HG02885 (cell line): ENCODE measurements around the gene SUPT16H.
"Not testable (repeated sequence)": the region's sequence is repeated elsewhere in the genome, so short reads cannot be mapped to it uniquely, and the experiment has no call there.

Experiments used
- ATAC-seq: cut with Tn5 transposase; IDR thresholded peaks from one replicate; pipeline ENCODE4 v1.9.1; 2021; ENCODE audit warnings: mild to moderate bottlenecking; ENCODE audit not compliant: unreplicated experiment, poor library complexity

Gene SUPT16H

DNA sequence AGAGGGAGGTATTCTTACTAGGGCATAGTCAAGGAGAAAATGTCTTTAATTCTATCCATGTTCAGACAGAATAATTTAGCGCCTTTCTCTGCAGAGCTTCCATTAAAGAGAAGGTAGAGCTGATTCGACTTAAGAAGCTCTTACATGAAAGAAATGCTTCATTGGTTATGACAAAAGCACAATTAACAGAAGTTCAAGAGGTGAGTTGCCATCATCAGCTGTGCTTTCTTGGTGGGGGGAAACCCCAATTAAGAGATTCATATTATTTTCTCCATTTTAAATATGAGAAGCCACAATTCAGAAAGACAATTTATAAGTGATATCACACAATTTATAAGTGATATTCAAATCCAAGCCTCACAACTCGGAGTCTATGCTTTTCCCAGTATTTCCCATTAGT, 76.2 kb downstream of the SUPT16H start:
- no peak for ATAC-seq

DNA sequence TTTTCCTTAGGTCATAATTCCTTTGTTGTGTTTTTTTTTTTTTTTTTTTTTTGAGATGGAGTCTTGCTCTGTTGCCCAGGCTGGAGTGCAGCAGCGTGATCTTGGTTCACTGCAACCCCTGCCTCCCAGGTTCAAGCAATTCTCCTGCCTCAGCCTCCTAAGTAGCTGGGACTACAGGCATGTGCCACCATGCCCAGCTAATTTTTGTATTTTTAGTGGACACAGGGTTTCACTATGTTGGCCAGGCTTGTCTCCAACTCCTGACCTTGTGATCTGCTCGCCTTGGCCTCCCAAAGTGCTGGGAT, 81.0 kb downstream of the SUPT16H start:
- not testable (repeated sequence) for ATAC-seq

DNA sequence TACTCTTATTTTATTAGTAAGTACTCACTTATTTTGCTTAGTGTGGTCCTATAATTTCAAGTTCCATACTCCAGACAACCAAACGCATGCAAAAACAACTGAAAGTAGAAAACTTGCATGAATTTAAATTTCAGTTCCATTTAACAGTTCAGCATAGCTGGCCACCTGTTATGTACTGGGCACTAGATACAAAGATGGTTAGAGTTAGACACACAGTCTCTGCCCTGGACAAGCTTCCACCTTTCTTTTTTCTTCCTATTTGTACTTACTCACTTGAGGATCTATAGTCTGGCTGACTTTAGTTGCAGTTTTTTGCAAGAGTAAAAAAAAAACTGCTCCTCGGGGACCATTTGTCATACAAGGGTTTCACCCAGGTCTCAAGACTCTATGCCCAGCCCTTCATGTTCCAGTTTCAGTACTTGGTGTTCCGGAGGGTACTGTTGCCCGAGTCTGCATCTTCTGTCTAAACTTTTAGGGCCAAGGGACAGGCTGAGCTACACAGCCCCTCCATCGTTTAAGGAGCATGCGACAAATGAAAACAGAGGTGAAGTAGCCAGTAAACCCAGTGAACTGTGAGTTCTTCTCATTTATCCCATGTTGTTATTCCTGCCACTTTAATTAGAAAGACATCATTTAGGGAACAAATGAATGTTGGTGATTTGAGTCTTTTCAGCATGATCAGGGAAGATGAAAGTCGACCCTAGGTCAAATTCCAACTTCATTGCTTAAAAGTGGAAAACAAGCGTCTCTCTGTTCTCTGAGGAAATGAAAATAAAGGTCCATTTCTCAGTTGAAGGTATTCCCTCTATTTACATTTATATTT, 81.6 kb downstream of the SUPT16H start:
- no peak for ATAC-seq
